ENCODE data around the gene PDLIM1. TPM values are rescaled to one million over a fixed set of nuclear protein-coding genes. Genes with fewer than 3 reads are reported as not detected.

The PDLIM1 gene
- total and polyA plus RNA-seq, 2 of the 13 experiments (the other 11 are each of a cell fraction or from before 2014, with no cell fraction given) = 119 to 123 TPM

GRCh38 chr10:95335933-95336699 is 45.3 kb upstream of the PDLIM1 start (continued):
- TF ChIP-seq ZFP82 (CRISPR knock-in tag; IDR thresholded peaks at IDR 0.05; ENCODE audit: borderline replicate concordance) = no peak
- TF ChIP-seq ZNF280B (CRISPR knock-in tag; IDR thresholded peaks at IDR 0.05; ENCODE audit: borderline replicate concordance) = no peak
- TF ChIP-seq ZNF7 (CRISPR knock-in tag; IDR thresholded peaks at IDR 0.05) = no peak
- TF ChIP-seq ZNF3 (CRISPR knock-in tag; IDR thresholded peaks at IDR 0.05) = no peak
- TF ChIP-seq HMG20A (CRISPR knock-in tag; IDR thresholded peaks at IDR 0.05; ENCODE audit: borderline replicate concordance) = peak; percentile 74; the same call in 1 of the 2 replicates
- no peak for TF ChIP-seq RBFOX2 (IDR thresholded peaks at IDR 0.05; ENCODE audit: low read depth, low read length)
- TF ChIP-seq KDM5B (CRISPR knock-in tag; IDR thresholded peaks at IDR 0.05; ENCODE audit: borderline replicate concordance) = no peak
- TF ChIP-seq TIGD3 (CRISPR knock-in tag; IDR thresholded peaks at IDR 0.05; ENCODE audit: borderline replicate concordance) = no peak
- no peak for TF ChIP-seq ZKSCAN1 (IDR thresholded peaks at IDR 0.05; ENCODE audit: low read length)
- no peak for TF ChIP-seq ZBTB39 (CRISPR knock-in tag; IDR thresholded peaks at IDR 0.05)
- TF ChIP-seq ZC3H13 (CRISPR knock-in tag; IDR thresholded peaks at IDR 0.05) = no peak
- TF ChIP-seq TRIM24 (CRISPR knock-in tag; IDR thresholded peaks at IDR 0.05) = no peak
- no peak for TF ChIP-seq JARID2 (CRISPR knock-in tag; IDR thresholded peaks at IDR 0.05; ENCODE audit: insufficient replicate concordance)
- peak; percentile 45; the same call in 1 of the 2 replicates for TF ChIP-seq ZBTB26 (CRISPR knock-in tag; IDR thresholded peaks at IDR 0.05; ENCODE audit: borderline replicate concordance)
- no peak for TF ChIP-seq DMAP1 (CRISPR knock-in tag; IDR thresholded peaks at IDR 0.05)
- no peak for TF ChIP-seq SMAD1 (CRISPR knock-in tag; IDR thresholded peaks at IDR 0.05; ENCODE audit: borderline replicate concordance, low read depth)
- no peak for TF ChIP-seq ZNF740 (CRISPR knock-in tag; IDR thresholded peaks at IDR 0.05)
- TF ChIP-seq THYN1 (CRISPR knock-in tag; IDR thresholded peaks at IDR 0.05; ENCODE audit: borderline replicate concordance, low read depth) = no peak
- TF ChIP-seq ZNF205 (CRISPR knock-in tag; IDR thresholded peaks at IDR 0.05) = no peak
- no peak for TF ChIP-seq ZNF30 (CRISPR knock-in tag; IDR thresholded peaks at IDR 0.05)
- peak; percentile 51 for TF ChIP-seq TEAD3 (CRISPR knock-in tag; optimal IDR thresholded peaks at IDR 0.05; ENCODE audit: borderline replicate concordance)
